Right lobe of liver (tissue), 4 donors: ENCODE measurements around the gene CCDC15.

Source experiments
- POLR2A ChIP-seq: fragments of 450-650 bp; IDR thresholded peaks from one replicate; pipeline ENCODE4 v1.6.1; 2017; ENCODE audit warnings: antibody characterized with exemption, mild to moderate bottlenecking
- TF ChIP-seq, protein P1 (sequence below), 4 donors: fragments of 200-600 bp in 3 of 4; fragments of 450-650 bp in 1 of 4; IDR thresholded peaks; one replicate each; pipeline versions ENCODE4 v1.5.1 to v1.8.0; 2016 to 2022; ENCODE audit warnings: antibody characterized with exemption in 4 of 4, mild to moderate bottlenecking in 2 of 4
- donor health status: DM: no; HTN: no; CAD: no.
- donor health status: DM: no; HTN: no; CAD: no.
- donor health status: DM: no; HTN: yes; CAD: no.

DNA sequence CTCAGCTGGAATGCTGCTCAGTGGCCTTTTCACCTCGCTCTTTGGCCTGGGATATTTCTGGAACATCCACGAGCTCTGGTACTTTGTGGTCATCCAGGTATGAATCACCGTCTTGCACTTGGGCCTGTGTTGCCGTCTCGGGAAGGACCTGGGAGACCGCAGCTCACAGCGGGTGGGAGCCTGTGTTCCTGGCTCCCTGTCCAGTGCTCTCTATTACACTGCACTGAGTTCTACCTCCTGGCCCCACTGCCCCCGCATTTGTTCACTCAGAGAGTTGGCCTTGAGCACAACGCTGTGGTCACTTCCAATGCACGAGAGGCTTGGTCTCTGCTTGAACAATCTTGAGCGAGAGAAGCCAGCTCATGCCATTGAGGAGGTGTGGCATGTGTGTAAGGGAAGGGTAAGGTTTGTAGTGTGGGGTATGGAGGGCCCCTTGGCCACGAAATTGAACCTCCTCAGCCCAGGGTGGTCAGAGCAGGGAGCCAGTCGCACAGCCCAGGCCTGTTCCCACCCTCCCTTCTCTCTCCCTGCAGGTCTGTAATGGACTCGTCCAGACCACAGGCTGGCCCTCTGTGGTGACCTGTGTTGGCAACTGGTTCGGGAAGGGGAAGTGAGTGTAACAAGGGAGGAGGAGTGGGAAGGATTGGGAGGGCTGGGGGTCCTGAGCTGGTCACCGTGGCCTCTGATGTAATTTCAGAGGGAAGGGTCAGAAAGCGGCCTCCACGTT lies 125.3 kb downstream of the CCDC15 start:
- TF ChIP-seq, protein P1, sequence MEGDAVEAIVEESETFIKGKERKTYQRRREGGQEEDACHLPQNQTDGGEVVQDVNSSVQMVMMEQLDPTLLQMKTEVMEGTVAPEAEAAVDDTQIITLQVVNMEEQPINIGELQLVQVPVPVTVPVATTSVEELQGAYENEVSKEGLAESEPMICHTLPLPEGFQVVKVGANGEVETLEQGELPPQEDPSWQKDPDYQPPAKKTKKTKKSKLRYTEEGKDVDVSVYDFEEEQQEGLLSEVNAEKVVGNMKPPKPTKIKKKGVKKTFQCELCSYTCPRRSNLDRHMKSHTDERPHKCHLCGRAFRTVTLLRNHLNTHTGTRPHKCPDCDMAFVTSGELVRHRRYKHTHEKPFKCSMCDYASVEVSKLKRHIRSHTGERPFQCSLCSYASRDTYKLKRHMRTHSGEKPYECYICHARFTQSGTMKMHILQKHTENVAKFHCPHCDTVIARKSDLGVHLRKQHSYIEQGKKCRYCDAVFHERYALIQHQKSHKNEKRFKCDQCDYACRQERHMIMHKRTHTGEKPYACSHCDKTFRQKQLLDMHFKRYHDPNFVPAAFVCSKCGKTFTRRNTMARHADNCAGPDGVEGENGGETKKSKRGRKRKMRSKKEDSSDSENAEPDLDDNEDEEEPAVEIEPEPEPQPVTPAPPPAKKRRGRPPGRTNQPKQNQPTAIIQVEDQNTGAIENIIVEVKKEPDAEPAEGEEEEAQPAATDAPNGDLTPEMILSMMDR (IDR thresholded peaks at IDR 0.05) = no peak
- TF ChIP-seq POLR2A = no peak
